ENCODE data around the gene CNPY1. TPM values are rescaled to one million over a fixed set of nuclear protein-coding genes. Genes with fewer than 3 reads are reported as not detected.

CNPY1 gene
- total and polyA plus RNA-seq, 2 of the 8 experiments (the other 6 are each of a cell fraction or from before 2014, with no cell fraction given) = not detected

DNA sequence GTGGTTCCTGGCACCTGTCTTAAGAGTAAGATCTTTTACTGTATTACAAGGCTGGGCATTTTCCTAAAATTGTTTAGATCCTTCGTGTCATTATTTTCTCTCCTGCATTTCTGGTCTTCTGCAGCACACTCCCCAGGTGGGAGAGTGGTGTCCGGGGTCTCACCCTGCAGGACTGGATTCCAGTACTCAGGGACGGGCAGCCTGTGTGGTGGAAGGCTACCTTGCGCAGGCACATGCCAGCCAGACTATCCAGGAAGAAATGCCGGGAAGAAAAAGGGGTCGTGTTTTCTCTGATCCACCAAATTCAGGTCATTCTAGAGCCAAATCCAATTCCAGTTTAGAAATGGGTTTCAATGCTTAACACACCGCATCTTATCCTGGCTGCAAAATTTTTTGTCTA is 27.7 kb downstream of the CNPY1 start:
- H2BK20ac ChIP-seq (ENCODE audit: low read length) = no peak overlapping the region
- TF ChIP-seq RAD21 (IDR thresholded peaks at IDR 0.05 in 1 of 2, conservative IDR thresholded peaks at IDR 0.05 in 1 of 2; ENCODE audit: low read depth in 2 of 2, low read length in 2 of 2) (no peak), FOSL1 (IDR thresholded peaks at IDR 0.05; ENCODE audit: insufficient read depth, low read depth, low read length) (no peak), RXRA (IDR thresholded peaks at IDR 0.05; ENCODE audit: insufficient read depth, low read depth, low read length) (no peak), SP2 (IDR thresholded peaks at IDR 0.05; ENCODE audit: low read length) (no peak), TBP (IDR thresholded peaks at IDR 0.05; ENCODE audit: low read depth, low read length) (no peak), NRF1 (IDR thresholded peaks at IDR 0.05; ENCODE audit: low read depth, low read length) (no peak)
- TF ChIP-seq, protein P1, sequence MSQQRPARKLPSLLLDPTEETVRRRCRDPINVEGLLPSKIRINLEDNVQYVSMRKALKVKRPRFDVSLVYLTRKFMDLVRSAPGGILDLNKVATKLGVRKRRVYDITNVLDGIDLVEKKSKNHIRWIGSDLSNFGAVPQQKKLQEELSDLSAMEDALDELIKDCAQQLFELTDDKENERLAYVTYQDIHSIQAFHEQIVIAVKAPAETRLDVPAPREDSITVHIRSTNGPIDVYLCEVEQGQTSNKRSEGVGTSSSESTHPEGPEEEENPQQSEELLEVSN (IDR thresholded peaks at IDR 0.05) = no peak
- TF ChIP-seq, protein P2, sequence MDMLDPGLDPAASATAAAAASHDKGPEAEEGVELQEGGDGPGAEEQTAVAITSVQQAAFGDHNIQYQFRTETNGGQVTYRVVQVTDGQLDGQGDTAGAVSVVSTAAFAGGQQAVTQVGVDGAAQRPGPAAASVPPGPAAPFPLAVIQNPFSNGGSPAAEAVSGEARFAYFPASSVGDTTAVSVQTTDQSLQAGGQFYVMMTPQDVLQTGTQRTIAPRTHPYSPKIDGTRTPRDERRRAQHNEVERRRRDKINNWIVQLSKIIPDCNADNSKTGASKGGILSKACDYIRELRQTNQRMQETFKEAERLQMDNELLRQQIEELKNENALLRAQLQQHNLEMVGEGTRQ (IDR thresholded peaks at IDR 0.05; ENCODE audit: low read length) = no peak
- CTCF ChIA-PET (ENCODE audit: partially characterized antibody) = interaction anchor here (0.7 to 1.4 kb wide), 2 partner anchors 15 to 108 kb away, joined by 3 to 5 read pairs; no protein-coding TSS in a partner anchor
- no peak overlapping the region for H2BK5ac ChIP-seq (ENCODE audit: low read depth, low read length)
- H3K4me2 ChIP-seq (ENCODE audit: insufficient read depth in 1 of 2, low read depth in 2 of 2, low read length in 2 of 2) = no peak overlapping the region
- peaks cover 0 to 3% of the 10 kb centered on the region in 2 experiments for H4K20me1 ChIP-seq (replicated peaks in 1 of 2; ENCODE audit: control insufficient read depth in 1 of 2, insufficient read depth in 2 of 2, low read length in 2 of 2)
- no peaks in the 10 kb centered on the region; a peak in 1 of 7 replicates for H3K4me1 ChIP-seq (replicated peaks in 1 of 4; ENCODE audit: control insufficient read depth in 3 of 4, insufficient read depth in 4 of 4, low read length in 3 of 4)
- H3K14ac ChIP-seq (ENCODE audit: insufficient read length) = no peak overlapping the region
- H4K5ac ChIP-seq (ENCODE audit: insufficient read length, low read depth, low read length) = no peak overlapping the region
- H4K91ac ChIP-seq (replicated peaks; ENCODE audit: insufficient read length, low read length) = no peak overlapping the region
- H3K4ac ChIP-seq (replicated peaks; ENCODE audit: insufficient read length, low read depth, low read length) = no peak overlapping the region
- H3K27me3 ChIP-seq (replicated peaks in 1 of 4; ENCODE audit: control insufficient read depth in 3 of 4, extremely low read depth in 1 of 4, insufficient read depth in 3 of 4, low read length in 3 of 4) = peaks cover 3 to 52% (median 37%) of the 10 kb centered on the region in 4 experiments
- H3K79me1 ChIP-seq (ENCODE audit: low read depth, low read length) = no peaks in the 10 kb centered on the region
- H3K36me3 ChIP-seq (ENCODE audit: control insufficient read depth in 2 of 4, insufficient read depth in 4 of 4, low read length in 3 of 4) = no peaks in the 10 kb centered on the region
- no peak overlapping the region for H2BK12ac ChIP-seq (ENCODE audit: low read depth, low read length)
- H4K8ac ChIP-seq (ENCODE audit: extremely low read depth, insufficient read depth, low read length) = no peak overlapping the region; the same call in 1 of the 2 replicates
- no peak overlapping the region for H2BK15ac ChIP-seq (ENCODE audit: low read length)
- no peak overlapping the region for H2AFZ ChIP-seq (ENCODE audit: low read length)
- no peaks in the 10 kb centered on the region for H3K23me2 ChIP-seq (ENCODE audit: low read depth, low read length)
- no peak overlapping the region for H3K9ac ChIP-seq (replicated peaks in 1 of 4; ENCODE audit: extremely low read depth in 1 of 4, low read depth in 3 of 4, low read length in 3 of 4)
- no peaks in the 10 kb centered on the region for H3K9me3 ChIP-seq (ENCODE audit: insufficient read depth in 2 of 2, low read depth in 1 of 2, low read length in 1 of 2)
- H3K4me3 ChIP-seq (ENCODE audit: extremely low read depth in 1 of 4, insufficient read depth in 2 of 4, low read depth in 3 of 4, low read length in 4 of 4) = no peak overlapping the region
- FAIRE-seq = no peak
- no peak overlapping the region for H3K56ac ChIP-seq (replicated peaks; ENCODE audit: insufficient read length, low read depth, low read length)
- no peaks in the 10 kb centered on the region for H3K79me2 ChIP-seq (ENCODE audit: control insufficient read depth in 1 of 2, insufficient read depth in 2 of 2, low read length in 2 of 2)
- 82% methylated on average over 7 of the region's 7 CpGs; no CpG with 5 or more reads in 1 of the 2 experiments for WGBS, 2 experiments (ENCODE audit: extremely low coverage in 1 of 2, insufficient coverage in 1 of 2, insufficient read length in 1 of 2, insufficient replicate concordance in 2 of 2, low coverage in 1 of 2, low lambda C conversion rate in 2 of 2, missing lambda C conversion rate in 1 of 2)
- H2BK120ac ChIP-seq (replicated peaks; ENCODE audit: low read depth, low read length) = no peak overlapping the region
- H3K23ac ChIP-seq (ENCODE audit: insufficient read length) = no peak overlapping the region
- no peak for DNase-seq (ENCODE audit: low read depth in 1 of 2, low spot score in 2 of 2)
- POLR2A ChIA-PET (ENCODE audit: partially characterized antibody) = interaction anchor here (1.4 kb wide), 1 partner anchor 187 kb away, joined by 3 read pairs; no protein-coding TSS in a partner anchor
- no peak overlapping the region for H2AK5ac ChIP-seq (ENCODE audit: low read depth, low read length)
- H3K18ac ChIP-seq (ENCODE audit: extremely low read depth, low read length) = no peak overlapping the region
- no peak overlapping the region for H3K27ac ChIP-seq (ENCODE audit: low read depth, low read length)

All from H1 (cell line).